Fibroblast of peridontal ligament (primary cell): Measurements from ENCODE around the gene EXOC1L.

Experiments used
- DNase-seq: peaks from one replicate; pipeline ENCODE4 v3.0.0-alpha.2; 2010; ENCODE audit errors: extremely low read depth

Gene EXOC1L

DNA sequence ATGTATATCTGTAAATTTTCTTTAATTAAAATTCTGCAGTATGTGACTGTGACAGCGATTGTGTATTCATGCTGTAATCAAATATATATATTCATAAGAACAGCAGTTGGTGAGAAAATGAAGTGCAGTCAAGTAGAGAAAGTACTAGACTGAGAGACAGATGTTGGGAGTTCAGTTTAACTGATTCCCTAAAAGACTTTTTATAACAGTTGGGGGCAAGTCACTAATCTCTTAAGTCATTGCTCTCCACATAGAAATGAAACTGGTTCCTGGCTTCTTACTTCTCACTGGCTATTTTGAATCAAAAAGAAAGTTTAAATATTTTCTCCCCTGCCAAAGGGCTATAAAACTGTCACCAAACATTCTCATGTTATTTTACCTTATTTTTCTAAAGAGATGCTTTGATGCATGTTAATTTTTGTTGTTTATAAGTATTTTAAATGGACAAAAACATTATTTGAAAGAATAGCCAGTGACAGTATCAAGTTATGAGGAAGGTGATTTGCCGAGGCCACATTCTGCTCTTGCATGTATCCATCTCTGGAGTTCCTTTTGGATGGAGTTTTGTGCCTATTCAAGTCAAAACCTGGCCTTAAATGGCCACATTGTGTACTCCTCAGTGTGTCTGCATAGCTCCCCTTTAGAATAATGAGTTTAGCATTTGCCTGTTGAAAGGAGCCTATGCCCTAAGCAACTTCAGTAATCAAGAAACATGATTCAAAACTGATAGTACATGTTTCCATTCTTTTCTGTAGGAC lies 64.7 kb downstream of the EXOC1L start:
- DNase-seq, result no peak

DNA sequence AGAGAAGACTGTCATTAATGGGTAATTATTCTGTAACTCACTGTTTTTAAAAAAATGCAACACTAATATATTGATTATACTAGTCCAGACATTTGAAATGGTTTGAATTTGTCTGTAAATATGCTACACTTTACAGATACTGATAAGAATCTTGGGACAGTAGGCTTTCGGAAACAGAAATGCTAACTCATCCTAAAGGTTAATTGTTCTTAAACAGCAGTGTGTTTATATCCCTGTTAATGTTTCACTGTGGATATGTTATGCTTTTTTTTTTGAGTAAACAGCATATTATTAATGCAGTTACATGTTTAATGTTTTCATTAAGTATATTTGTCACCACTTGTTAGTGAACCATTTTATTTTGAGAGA lies 65.2 kb downstream of the EXOC1L start:
- no peak for DNase-seq
